SK-N-SH treated with all-trans-retinoic acid at 6 μM for 48 hours (cell line): ENCODE measurements around the gene PLG.

Experiments
- ATAC-seq: fragments of 200-7000 bp; cut with Tn5 transposase; 3 replicates; pipeline ENCODE4 v1.9.1; 2020; ENCODE audit warnings: mild to moderate bottlenecking, moderate library complexity
- ARNTL ChIP-seq: fragments of 450-650 bp; formaldehyde crosslinking; IDR thresholded peaks from 2 replicates; pipeline ENCODE4 v1.5.0; 2020; ENCODE audit warnings: low read depth, mild to moderate bottlenecking, moderate library complexity, borderline replicate concordance
- BACH2 ChIP-seq: fragments of 250-450 bp; sonication (Bioruptor Pico); IDR thresholded peaks from 2 replicates; pipeline ENCODE4 v1.9.0; 2021; ENCODE audit warnings: mild to moderate bottlenecking, borderline replicate concordance
- CSDC2 ChIP-seq: fragments of 250-450 bp; sonication (Bioruptor Pico); IDR thresholded peaks from 2 replicates; pipeline ENCODE4 v1.5.0; 2020; ENCODE audit warnings: mild to moderate bottlenecking, moderate library complexity
- ESRRG ChIP-seq: fragments of 250-450 bp; sonication (Bioruptor Pico); IDR thresholded peaks from 2 replicates; pipeline ENCODE4 v1.6.1; 2021; ENCODE audit warnings: mild to moderate bottlenecking
- GLIS3 ChIP-seq: fragments of 250-450 bp; sonication (Bioruptor Pico); IDR thresholded peaks from 2 replicates; pipeline ENCODE4 v1.5.0; 2020; ENCODE audit warnings: mild to moderate bottlenecking, moderate library complexity
- ISL1 ChIP-seq: fragments of 250-450 bp; sonication (Bioruptor Pico); IDR thresholded peaks from 2 replicates; pipeline ENCODE4 v2.1.2; 2022; ENCODE audit warnings: mild to moderate bottlenecking, moderate library complexity
- OSR1 ChIP-seq: fragments of 250-450 bp; sonication (Bioruptor Pico); IDR thresholded peaks from 2 replicates; pipeline ENCODE4 v1.8.0; 2022; ENCODE audit warnings: moderate library complexity, mild to moderate bottlenecking, inconsistent platforms
- PPARA ChIP-seq: fragments of 250-450 bp; sonication (Bioruptor Pico); IDR thresholded peaks from 2 replicates; pipeline ENCODE4 v1.5.0; 2020; ENCODE audit warnings: mild to moderate bottlenecking, borderline replicate concordance
- RARB ChIP-seq: fragments of 250-450 bp; sonication (Bioruptor Pico); IDR thresholded peaks from 2 replicates; pipeline ENCODE4 v1.8.0; 2021; ENCODE audit warnings: mild to moderate bottlenecking, moderate library complexity
- SNAI2 ChIP-seq: fragments of 250-450 bp; sonication (Bioruptor Pico); IDR thresholded peaks from 2 replicates; pipeline ENCODE4 v1.5.0; 2020; ENCODE audit warnings: mild to moderate bottlenecking, moderate library complexity
- TCF4 ChIP-seq: fragments of 250-450 bp; sonication (Bioruptor Pico); IDR thresholded peaks from 2 replicates; pipeline ENCODE4 v1.8.0; 2021; ENCODE audit warnings: mild to moderate bottlenecking, moderate library complexity, borderline replicate concordance
- TOX ChIP-seq: fragments of 250-450 bp; sonication (Bioruptor Pico); IDR thresholded peaks from 2 replicates; pipeline ENCODE4 v1.8.0; 2021; ENCODE audit warnings: mild to moderate bottlenecking, moderate library complexity, borderline replicate concordance
- ZFP3 ChIP-seq: fragments of 250-450 bp; sonication (Bioruptor Pico); IDR thresholded peaks from 2 replicates; pipeline ENCODE4 v1.5.0; 2020; ENCODE audit warnings: mild to moderate bottlenecking, moderate library complexity
- ZFP30 ChIP-seq: fragments of 450-650 bp; formaldehyde crosslinking; IDR thresholded peaks from 2 replicates; pipeline ENCODE4 v1.5.0; 2022; ENCODE audit warnings: mild to moderate bottlenecking, moderate library complexity
- ZNF565 ChIP-seq: fragments of 450-650 bp; formaldehyde crosslinking; conservative IDR thresholded peaks from 2 replicates; pipeline ENCODE4 v1.5.0; 2020; ENCODE audit warnings: low read depth, mild to moderate bottlenecking, moderate library complexity
- ZNF70 ChIP-seq: fragments of 450-650 bp; formaldehyde crosslinking; IDR thresholded peaks from 2 replicates; pipeline ENCODE4 v1.5.0; 2020; ENCODE audit warnings: mild to moderate bottlenecking, moderate library complexity
- ZNF8 ChIP-seq: fragments of 450-650 bp; formaldehyde crosslinking; IDR thresholded peaks from 2 replicates; pipeline ENCODE4 v1.5.0; 2020; ENCODE audit warnings: mild to moderate bottlenecking, moderate library complexity
- TF ChIP-seq, protein P1 (sequence below): fragments of 250-450 bp; sonication (Bioruptor Pico); IDR thresholded peaks from 2 replicates; pipeline ENCODE4 v1.8.0; 2021; ENCODE audit warnings: low read depth, mild to moderate bottlenecking, moderate library complexity, borderline replicate concordance
- TF ChIP-seq, protein P2 (sequence below): fragments of 250-450 bp; sonication (Bioruptor Pico); IDR thresholded peaks from 2 replicates; pipeline ENCODE4 v1.5.0; 2020; ENCODE audit warnings: mild to moderate bottlenecking, moderate library complexity
- TF ChIP-seq, protein P3 (sequence below): fragments of 250-450 bp; sonication (Bioruptor Pico); IDR thresholded peaks from 2 replicates; pipeline ENCODE4 v1.5.1; 2021; ENCODE audit warnings: mild to moderate bottlenecking, moderate library complexity
- TF ChIP-seq, protein P4 (sequence below): fragments of 250-450 bp; sonication (Bioruptor Pico); IDR thresholded peaks from 2 replicates; pipeline ENCODE4 v1.5.1; 2020; ENCODE audit warnings: low read depth, mild to moderate bottlenecking, moderate library complexity
- TF ChIP-seq, protein P5 (sequence below): fragments of 250-450 bp; sonication (Bioruptor Pico); IDR thresholded peaks from 2 replicates; pipeline ENCODE4 v1.8.0; 2020; ENCODE audit warnings: mild to moderate bottlenecking, moderate library complexity, borderline replicate concordance

Gene PLG

DNA sequence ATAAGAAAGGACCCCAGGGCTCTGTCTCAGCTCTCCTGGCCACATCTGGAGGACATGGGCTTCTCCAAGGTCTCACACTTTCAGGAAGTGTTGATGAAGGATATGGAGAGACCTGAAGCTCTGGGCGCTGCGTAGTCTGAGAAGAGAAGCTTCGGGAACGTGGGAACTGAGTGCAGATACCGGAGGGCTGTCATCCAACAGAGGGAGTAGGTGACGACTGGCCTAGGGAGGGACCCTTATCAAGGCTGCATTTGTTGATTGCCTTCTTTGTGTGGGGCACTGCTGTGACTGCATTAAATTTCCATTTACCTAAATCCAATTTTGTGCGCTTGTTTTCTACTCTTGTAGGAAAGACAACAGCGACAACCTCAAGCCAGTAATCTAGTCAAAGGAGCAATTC is 63.4 kb downstream of the PLG start:
- TF ChIP-seq OSR1 (CRISPR knock-in tag) (no peak), ZFP3 (CRISPR knock-in tag) (no peak), ARNTL (CRISPR knock-in tag) (no peak), ESRRG (CRISPR knock-in tag) (no peak), ZFP30 (no peak), SNAI2 (CRISPR knock-in tag) (no peak), ISL1 (no peak), CSDC2 (no peak), GLIS3 (CRISPR knock-in tag) (no peak), ZNF70 (CRISPR knock-in tag) (no peak), BACH2 (no peak)
- TF ChIP-seq, protein P1, sequence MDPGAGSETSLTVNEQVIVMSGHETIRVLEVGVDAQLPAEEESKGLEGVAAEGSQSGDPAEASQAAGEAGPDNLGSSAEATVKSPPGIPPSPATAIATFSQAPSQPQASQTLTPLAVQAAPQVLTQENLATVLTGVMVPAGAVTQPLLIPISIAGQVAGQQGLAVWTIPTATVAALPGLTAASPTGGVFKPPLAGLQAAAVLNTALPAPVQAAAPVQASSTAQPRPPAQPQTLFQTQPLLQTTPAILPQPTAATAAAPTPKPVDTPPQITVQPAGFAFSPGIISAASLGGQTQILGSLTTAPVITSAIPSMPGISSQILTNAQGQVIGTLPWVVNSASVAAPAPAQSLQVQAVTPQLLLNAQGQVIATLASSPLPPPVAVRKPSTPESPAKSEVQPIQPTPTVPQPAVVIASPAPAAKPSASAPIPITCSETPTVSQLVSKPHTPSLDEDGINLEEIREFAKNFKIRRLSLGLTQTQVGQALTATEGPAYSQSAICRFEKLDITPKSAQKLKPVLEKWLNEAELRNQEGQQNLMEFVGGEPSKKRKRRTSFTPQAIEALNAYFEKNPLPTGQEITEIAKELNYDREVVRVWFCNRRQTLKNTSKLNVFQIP (CRISPR knock-in tag): no peak
- TF ChIP-seq, protein P2, sequence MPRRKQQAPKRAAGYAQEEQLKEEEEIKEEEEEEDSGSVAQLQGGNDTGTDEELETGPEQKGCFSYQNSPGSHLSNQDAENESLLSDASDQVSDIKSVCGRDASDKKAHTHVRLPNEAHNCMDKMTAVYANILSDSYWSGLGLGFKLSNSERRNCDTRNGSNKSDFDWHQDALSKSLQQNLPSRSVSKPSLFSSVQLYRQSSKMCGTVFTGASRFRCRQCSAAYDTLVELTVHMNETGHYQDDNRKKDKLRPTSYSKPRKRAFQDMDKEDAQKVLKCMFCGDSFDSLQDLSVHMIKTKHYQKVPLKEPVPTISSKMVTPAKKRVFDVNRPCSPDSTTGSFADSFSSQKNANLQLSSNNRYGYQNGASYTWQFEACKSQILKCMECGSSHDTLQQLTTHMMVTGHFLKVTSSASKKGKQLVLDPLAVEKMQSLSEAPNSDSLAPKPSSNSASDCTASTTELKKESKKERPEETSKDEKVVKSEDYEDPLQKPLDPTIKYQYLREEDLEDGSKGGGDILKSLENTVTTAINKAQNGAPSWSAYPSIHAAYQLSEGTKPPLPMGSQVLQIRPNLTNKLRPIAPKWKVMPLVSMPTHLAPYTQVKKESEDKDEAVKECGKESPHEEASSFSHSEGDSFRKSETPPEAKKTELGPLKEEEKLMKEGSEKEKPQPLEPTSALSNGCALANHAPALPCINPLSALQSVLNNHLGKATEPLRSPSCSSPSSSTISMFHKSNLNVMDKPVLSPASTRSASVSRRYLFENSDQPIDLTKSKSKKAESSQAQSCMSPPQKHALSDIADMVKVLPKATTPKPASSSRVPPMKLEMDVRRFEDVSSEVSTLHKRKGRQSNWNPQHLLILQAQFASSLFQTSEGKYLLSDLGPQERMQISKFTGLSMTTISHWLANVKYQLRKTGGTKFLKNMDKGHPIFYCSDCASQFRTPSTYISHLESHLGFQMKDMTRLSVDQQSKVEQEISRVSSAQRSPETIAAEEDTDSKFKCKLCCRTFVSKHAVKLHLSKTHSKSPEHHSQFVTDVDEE (CRISPR knock-in tag): no peak
- TF ChIP-seq, protein P3, sequence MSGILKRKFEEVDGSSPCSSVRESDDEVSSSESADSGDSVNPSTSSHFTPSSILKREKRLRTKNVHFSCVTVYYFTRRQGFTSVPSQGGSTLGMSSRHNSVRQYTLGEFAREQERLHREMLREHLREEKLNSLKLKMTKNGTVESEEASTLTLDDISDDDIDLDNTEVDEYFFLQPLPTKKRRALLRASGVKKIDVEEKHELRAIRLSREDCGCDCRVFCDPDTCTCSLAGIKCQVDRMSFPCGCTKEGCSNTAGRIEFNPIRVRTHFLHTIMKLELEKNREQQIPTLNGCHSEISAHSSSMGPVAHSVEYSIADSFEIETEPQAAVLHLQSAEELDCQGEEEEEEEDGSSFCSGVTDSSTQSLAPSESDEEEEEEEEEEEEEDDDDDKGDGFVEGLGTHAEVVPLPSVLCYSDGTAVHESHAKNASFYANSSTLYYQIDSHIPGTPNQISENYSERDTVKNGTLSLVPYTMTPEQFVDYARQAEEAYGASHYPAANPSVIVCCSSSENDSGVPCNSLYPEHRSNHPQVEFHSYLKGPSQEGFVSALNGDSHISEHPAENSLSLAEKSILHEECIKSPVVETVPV: no peak
- TF ChIP-seq, protein P4, sequence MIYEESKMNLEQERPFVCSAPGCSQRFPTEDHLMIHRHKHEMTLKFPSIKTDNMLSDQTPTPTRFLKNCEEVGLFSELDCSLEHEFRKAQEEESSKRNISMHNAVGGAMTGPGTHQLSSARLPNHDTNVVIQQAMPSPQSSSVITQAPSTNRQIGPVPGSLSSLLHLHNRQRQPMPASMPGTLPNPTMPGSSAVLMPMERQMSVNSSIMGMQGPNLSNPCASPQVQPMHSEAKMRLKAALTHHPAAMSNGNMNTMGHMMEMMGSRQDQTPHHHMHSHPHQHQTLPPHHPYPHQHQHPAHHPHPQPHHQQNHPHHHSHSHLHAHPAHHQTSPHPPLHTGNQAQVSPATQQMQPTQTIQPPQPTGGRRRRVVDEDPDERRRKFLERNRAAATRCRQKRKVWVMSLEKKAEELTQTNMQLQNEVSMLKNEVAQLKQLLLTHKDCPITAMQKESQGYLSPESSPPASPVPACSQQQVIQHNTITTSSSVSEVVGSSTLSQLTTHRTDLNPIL (CRISPR knock-in tag): no peak
- no peak for ATAC-seq

DNA sequence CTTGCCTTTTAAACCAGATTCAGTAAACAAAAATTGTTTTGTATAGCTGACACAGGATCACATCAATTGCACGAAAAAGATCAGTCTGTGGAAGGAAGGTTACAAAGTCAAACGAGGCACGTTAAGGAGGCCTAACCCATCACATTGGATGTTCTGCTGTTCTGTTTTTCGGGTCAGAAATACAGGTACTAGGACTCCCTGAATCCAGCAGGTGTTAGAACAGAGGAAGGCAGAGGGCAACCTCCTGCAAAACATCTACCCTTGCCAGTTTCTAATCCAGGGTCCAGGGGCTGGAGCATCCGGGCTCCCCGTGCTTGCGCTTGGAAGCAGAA is 64.6 kb downstream of the PLG start:
- ATAC-seq: no peak
- TF ChIP-seq PPARA: no peak
- TF ChIP-seq ZNF565 (CRISPR knock-in tag): no peak
- TF ChIP-seq, protein P3: no peak
- no peak for TF ChIP-seq ZFP3 (CRISPR knock-in tag)
- no peak for TF ChIP-seq ZNF70 (CRISPR knock-in tag)
- TF ChIP-seq, protein P2 (CRISPR knock-in tag): no peak
- TF ChIP-seq SNAI2 (CRISPR knock-in tag): no peak
- TF ChIP-seq, protein P5, sequence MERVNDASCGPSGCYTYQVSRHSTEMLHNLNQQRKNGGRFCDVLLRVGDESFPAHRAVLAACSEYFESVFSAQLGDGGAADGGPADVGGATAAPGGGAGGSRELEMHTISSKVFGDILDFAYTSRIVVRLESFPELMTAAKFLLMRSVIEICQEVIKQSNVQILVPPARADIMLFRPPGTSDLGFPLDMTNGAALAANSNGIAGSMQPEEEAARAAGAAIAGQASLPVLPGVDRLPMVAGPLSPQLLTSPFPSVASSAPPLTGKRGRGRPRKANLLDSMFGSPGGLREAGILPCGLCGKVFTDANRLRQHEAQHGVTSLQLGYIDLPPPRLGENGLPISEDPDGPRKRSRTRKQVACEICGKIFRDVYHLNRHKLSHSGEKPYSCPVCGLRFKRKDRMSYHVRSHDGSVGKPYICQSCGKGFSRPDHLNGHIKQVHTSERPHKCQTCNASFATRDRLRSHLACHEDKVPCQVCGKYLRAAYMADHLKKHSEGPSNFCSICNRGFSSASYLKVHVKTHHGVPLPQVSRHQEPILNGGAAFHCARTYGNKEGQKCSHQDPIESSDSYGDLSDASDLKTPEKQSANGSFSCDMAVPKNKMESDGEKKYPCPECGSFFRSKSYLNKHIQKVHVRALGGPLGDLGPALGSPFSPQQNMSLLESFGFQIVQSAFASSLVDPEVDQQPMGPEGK (CRISPR knock-in tag): no peak
- no peak for TF ChIP-seq TCF4
- TF ChIP-seq BACH2: no peak
- TF ChIP-seq RARB (CRISPR knock-in tag): no peak
- TF ChIP-seq, protein P4 (CRISPR knock-in tag): no peak
- no peak for TF ChIP-seq ZNF8 (CRISPR knock-in tag)
- no peak for TF ChIP-seq ISL1
- TF ChIP-seq, protein P1 (CRISPR knock-in tag): no peak
- no peak for TF ChIP-seq TOX (CRISPR knock-in tag)
- TF ChIP-seq ARNTL (CRISPR knock-in tag): no peak
- TF ChIP-seq ESRRG (CRISPR knock-in tag): no peak
- no peak for TF ChIP-seq CSDC2
